HCT116 (cell line): Measurements from ENCODE around the gene TLCD3A. TPM values are rescaled to one million over a fixed set of nuclear protein-coding genes. Genes with fewer than 3 reads are reported as not detected.

Source experiments
- ATAC-seq: fragments of 200-7000 bp; cut with Tn5 transposase; 2 replicates; pipeline ENCODE4 v1.9.1; 2020; ENCODE audit warnings: mild to moderate bottlenecking, moderate library complexity
- BruUV-seq: library from RNA; stranded (reverse); fragments of 400-500 nt; replicated peaks from 2 replicates; lab custom pipeline; 2021; lab: Mats Ljungman, UMichigan
- CTCF ChIA-PET: fragments of 300-600 bp; sonication (Branson Sonifier 250); formaldehyde crosslinking; loops from one replicate; lab custom pipeline; 2021; ENCODE audit warnings: antibody characterized with exemption; lab: Charles Lee
- POLR2A ChIA-PET: fragments of 300-600, 350-600 bp; sonication (Branson Sonifier 250); formaldehyde crosslinking; loops from one replicate; lab custom pipeline; 2021; ENCODE audit warnings: antibody characterized with exemption; lab: Charles Lee
- RAD21 ChIA-PET, 2 experiments: fragments of 300-600 bp; sonication (Branson Sonifier 250); formaldehyde crosslinking; loops; one replicate each; lab custom pipeline; 2023; ENCODE audit warnings: low total read pairs in 2 of 2; ENCODE audit not compliant: uncharacterized antibody in 2 of 2, unreplicated experiment in 2 of 2, low non-redundant PET in 1 of 2; lab: Charles Lee
- DNase-seq: peaks from one replicate; pipeline ENCODE4 v3.0.0-alpha.2; 2010; ENCODE audit warnings: low read depth, low spot score
- H2AFZ ChIP-seq: fragments of 200-600 bp; shearing (Covaris generic), sonication (generic); 2 replicates; pipeline ENCODE4 v1.6.1; 2017; ENCODE audit warnings: low read depth, mixed run types, mixed read lengths, antibody characterized with exemption, low read length; ENCODE audit not compliant: poor library complexity, severe bottlenecking
- H3K27ac ChIP-seq: 2 replicates; pipeline ENCODE4 v1.5.1; 2012; ENCODE audit warnings: low read depth, low read length
- H3K27me3 ChIP-seq: fragments of 200-600 bp; sonication (generic); 2 replicates; pipeline ENCODE4 v1.6.1; 2016; ENCODE audit warnings: mixed run types, low read length, mixed read lengths; ENCODE audit not compliant: insufficient read depth
- H3K36me3 ChIP-seq, 2 experiments: fragments of 200-500 bp in 1 of 2; fragments of 200-600 bp in 1 of 2; sonication (Bioruptor generic) in 1 of 2; sonication (generic) in 1 of 2; 2 replicates each; pipeline versions ENCODE4 v1.5.1 to v1.6.1; 2014 to 2016; ENCODE audit warnings: low read length in 2 of 2, inconsistent platforms in 1 of 2, mixed read lengths in 1 of 2, mixed run types in 1 of 2; ENCODE audit not compliant: insufficient read depth in 2 of 2, control insufficient read depth in 1 of 2
- H3K4me1 ChIP-seq, 2 experiments: fragments of 200-600 bp in 1 of 2; sonication (generic) in 1 of 2; 2 replicates each; pipeline versions ENCODE4 v1.5.1 to v1.6.1; 2012 to 2017; ENCODE audit warnings: low read length in 2 of 2, inconsistent platforms in 1 of 2, mild to moderate bottlenecking in 1 of 2, mixed read lengths in 1 of 2, mixed run types in 1 of 2, moderate library complexity in 1 of 2; ENCODE audit not compliant: insufficient read depth in 2 of 2, control insufficient read depth in 1 of 2
- H3K4me2 ChIP-seq: fragments of 200-600 bp; sonication (generic); 2 replicates; pipeline ENCODE4 v1.6.1; 2017; ENCODE audit warnings: mixed run types, low read length, mixed read lengths
- H3K4me3 ChIP-seq, 2 experiments: fragments of 200-600 bp in 1 of 2; sonication (generic) in 1 of 2; replicated peaks in 1 of 2; 2 replicates each; pipeline ENCODE4 v1.5.1; 2011 to 2016; ENCODE audit warnings: low read length in 2 of 2, control low read depth in 1 of 2, low read depth in 1 of 2, mild to moderate bottlenecking in 1 of 2, mixed read lengths in 1 of 2, mixed run types in 1 of 2
- H3K79me2 ChIP-seq: fragments of 200-600 bp; sonication (generic); 2 replicates; pipeline ENCODE4 v1.6.1; 2017; ENCODE audit warnings: mild to moderate bottlenecking, mixed run types, low read length, moderate library complexity, mixed read lengths; ENCODE audit not compliant: insufficient read depth
- H3K9ac ChIP-seq: fragments of 200-600 bp; sonication (generic); 2 replicates; pipeline ENCODE4 v1.6.1; 2016; ENCODE audit warnings: low read length, mixed read lengths
- H3K9me2 ChIP-seq: fragments of 200-600 bp; sonication (generic), shearing (Covaris generic); 2 replicates; pipeline ENCODE4 v1.6.1; 2017; ENCODE audit warnings: mixed run types, mild to moderate bottlenecking, moderate library complexity; ENCODE audit not compliant: insufficient read depth
- H3K9me3 ChIP-seq, 2 experiments: fragments of 200-500 bp in 1 of 2; fragments of 200-600 bp in 1 of 2; sonication (Bioruptor generic) in 1 of 2; sonication (generic) in 1 of 2; 2 replicates each; pipeline ENCODE4 v1.6.1; 2014 to 2017; ENCODE audit warnings: low read length in 2 of 2, mixed read lengths in 2 of 2, inconsistent platforms in 1 of 2, low read depth in 1 of 2, mild to moderate bottlenecking in 1 of 2, mixed run types in 1 of 2, moderate library complexity in 1 of 2; ENCODE audit not compliant: control insufficient read depth in 1 of 2, insufficient read depth in 1 of 2
- H4K20me1 ChIP-seq: fragments of 200-600 bp; sonication (generic), shearing (Covaris generic); 2 replicates; pipeline ENCODE4 v1.6.1; 2017; ENCODE audit warnings: mixed run types, mild to moderate bottlenecking, moderate library complexity; ENCODE audit not compliant: insufficient read depth
- EGR1 ChIP-seq: IDR thresholded peaks from 2 replicates; pipeline ENCODE4 v1.6.1; 2012; ENCODE audit warnings: low read depth
- EZH2phosphoT487 ChIP-seq: fragments of 200-600 bp; IDR thresholded peaks from 2 replicates; pipeline ENCODE4 v1.6.1; 2018; ENCODE audit warnings: antibody characterized with exemption, borderline replicate concordance
- FOSL1 ChIP-seq: IDR thresholded peaks from 2 replicates; pipeline ENCODE4 v1.6.1; 2012; ENCODE audit warnings: low read depth
- JUND ChIP-seq: IDR thresholded peaks from 2 replicates; pipeline ENCODE4 v1.6.1; 2012
- POLR2AphosphoS5 ChIP-seq: IDR thresholded peaks from 2 replicates; pipeline ENCODE4 v1.6.1; 2011; ENCODE audit warnings: mild to moderate bottlenecking, low read depth, low read length, moderate library complexity
- SIN3A ChIP-seq: IDR thresholded peaks from 2 replicates; pipeline ENCODE4 v1.6.1; 2012; ENCODE audit warnings: low read depth
- SP1 ChIP-seq: IDR thresholded peaks from 2 replicates; pipeline ENCODE4 v1.6.1; 2012; ENCODE audit warnings: low read depth
- SRF ChIP-seq: IDR thresholded peaks from 2 replicates; pipeline ENCODE4 v1.6.1; 2012; ENCODE audit warnings: low read depth
- TCF7L2 ChIP-seq: IDR thresholded peaks from 2 replicates; pipeline ENCODE4 v1.7.0; 2011; ENCODE audit warnings: borderline replicate concordance, inconsistent platforms; ENCODE audit not compliant: insufficient read depth, insufficient read length; ENCODE audit errors: extremely low read depth
- ZNF274 ChIP-seq: fragments of 200-500 bp; sonication (Bioruptor generic); IDR thresholded peaks from 2 replicates; pipeline ENCODE4 v1.6.1; 2014; ENCODE audit warnings: mild to moderate bottlenecking, low read depth, low read length, inconsistent platforms
- intact Hi-C: fragments of 100-400 bp; cut with micrococcal nuclease; formaldehyde crosslinking; loops from 2 replicates; pipeline ENCODE4 v1.10.0; 2022
- total RNA-seq: library from RNA; stranded (reverse); gene quantifications from one replicate; pipeline ENCODE4 v1.2.1, GENCODE V29; 2021; ENCODE audit not compliant: unreplicated experiment
- TF ChIP-seq, protein P1 (sequence below): IDR thresholded peaks from 2 replicates; pipeline ENCODE4 v1.6.1; 2012; ENCODE audit warnings: low read depth
- TF ChIP-seq, protein P2 (sequence below): IDR thresholded peaks from 2 replicates; pipeline ENCODE4 v1.6.1; 2012
- TF ChIP-seq, protein P3 (sequence below), 3 experiments: fragments of 200-600 bp in 1 of 3; sonication (generic) in 1 of 3; IDR thresholded peaks in 2 of 3; conservative IDR thresholded peaks in 1 of 3; 2 replicates each; pipeline ENCODE4 v1.5.1; 2012 to 2017; ENCODE audit warnings: low read depth in 2 of 3, low read length in 2 of 3, antibody characterized with exemption in 1 of 3, borderline replicate concordance in 1 of 3, control low read depth in 1 of 3, mild to moderate bottlenecking in 1 of 3, mixed read lengths in 1 of 3, mixed run types in 1 of 3, moderate library complexity in 1 of 3; ENCODE audit not compliant: insufficient read depth in 1 of 3
- TF ChIP-seq, protein P4 (sequence below): IDR thresholded peaks from 2 replicates; pipeline ENCODE4 v1.6.1; 2011; ENCODE audit warnings: mild to moderate bottlenecking, low read length, moderate library complexity; ENCODE audit not compliant: insufficient replicate concordance; ENCODE audit errors: extremely low read depth
- TF ChIP-seq, protein P5 (sequence below): IDR thresholded peaks from 2 replicates; pipeline ENCODE4 v1.6.1; 2012

The TLCD3A gene
- total RNA-seq, 1 experiment from 2014 or later = 26.0 TPM

DNA sequence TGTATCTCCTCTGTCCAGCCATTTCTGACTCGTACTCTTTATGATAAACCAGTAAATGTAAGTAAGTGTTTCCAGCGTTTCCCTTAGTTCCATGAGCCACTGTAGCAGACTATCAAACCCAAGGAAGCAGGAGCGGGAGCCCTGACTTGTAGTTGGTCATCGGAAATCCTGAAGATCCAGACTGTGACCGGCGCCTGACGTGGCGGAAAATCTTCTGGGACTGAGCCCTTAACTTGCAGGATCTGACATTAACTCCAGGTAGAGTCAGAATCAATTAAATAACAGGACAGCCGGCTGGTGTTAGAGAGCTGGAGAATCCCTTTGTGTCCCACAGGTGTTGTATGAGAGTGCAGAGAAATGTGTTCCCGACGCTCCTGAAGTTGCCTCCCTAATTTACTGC lies 45.7 kb downstream of the TLCD3A start:
- Histone ChIP-seq H3K9me3 (no peaks in the 10 kb centered on the region), H3K4me1 (peaks cover 1 to 7% of the 10 kb centered on the region in 2 experiments; a peak in 2 of 4 replicates), H2AFZ (no peak overlapping the region), H3K27me3 (no peaks in the 10 kb centered on the region), H3K9ac (no peak overlapping the region), H3K36me3 (peaks cover 37 to 45% of the 10 kb centered on the region in 2 experiments), H3K79me2 (peaks cover 65% of the 10 kb centered on the region), H3K27ac (no peak overlapping the region), H4K20me1 (no peaks in the 10 kb centered on the region), H3K4me2 (no peak overlapping the region), H3K9me2 (no peaks in the 10 kb centered on the region), H3K4me3 (no peak overlapping the region)
- RAD21 ChIA-PET = no interaction called here
- CTCF ChIA-PET = interaction anchor here (1.3 kb wide), 1 partner anchor 203 kb away, joined by 3 read pairs; no protein-coding TSS in a partner anchor
- no peak for TF ChIP-seq SIN3A
- no peak for TF ChIP-seq SP1
- TF ChIP-seq SRF = no peak
- TF ChIP-seq, protein P1, sequence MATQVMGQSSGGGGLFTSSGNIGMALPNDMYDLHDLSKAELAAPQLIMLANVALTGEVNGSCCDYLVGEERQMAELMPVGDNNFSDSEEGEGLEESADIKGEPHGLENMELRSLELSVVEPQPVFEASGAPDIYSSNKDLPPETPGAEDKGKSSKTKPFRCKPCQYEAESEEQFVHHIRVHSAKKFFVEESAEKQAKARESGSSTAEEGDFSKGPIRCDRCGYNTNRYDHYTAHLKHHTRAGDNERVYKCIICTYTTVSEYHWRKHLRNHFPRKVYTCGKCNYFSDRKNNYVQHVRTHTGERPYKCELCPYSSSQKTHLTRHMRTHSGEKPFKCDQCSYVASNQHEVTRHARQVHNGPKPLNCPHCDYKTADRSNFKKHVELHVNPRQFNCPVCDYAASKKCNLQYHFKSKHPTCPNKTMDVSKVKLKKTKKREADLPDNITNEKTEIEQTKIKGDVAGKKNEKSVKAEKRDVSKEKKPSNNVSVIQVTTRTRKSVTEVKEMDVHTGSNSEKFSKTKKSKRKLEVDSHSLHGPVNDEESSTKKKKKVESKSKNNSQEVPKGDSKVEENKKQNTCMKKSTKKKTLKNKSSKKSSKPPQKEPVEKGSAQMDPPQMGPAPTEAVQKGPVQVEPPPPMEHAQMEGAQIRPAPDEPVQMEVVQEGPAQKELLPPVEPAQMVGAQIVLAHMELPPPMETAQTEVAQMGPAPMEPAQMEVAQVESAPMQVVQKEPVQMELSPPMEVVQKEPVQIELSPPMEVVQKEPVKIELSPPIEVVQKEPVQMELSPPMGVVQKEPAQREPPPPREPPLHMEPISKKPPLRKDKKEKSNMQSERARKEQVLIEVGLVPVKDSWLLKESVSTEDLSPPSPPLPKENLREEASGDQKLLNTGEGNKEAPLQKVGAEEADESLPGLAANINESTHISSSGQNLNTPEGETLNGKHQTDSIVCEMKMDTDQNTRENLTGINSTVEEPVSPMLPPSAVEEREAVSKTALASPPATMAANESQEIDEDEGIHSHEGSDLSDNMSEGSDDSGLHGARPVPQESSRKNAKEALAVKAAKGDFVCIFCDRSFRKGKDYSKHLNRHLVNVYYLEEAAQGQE = no peak
- TF ChIP-seq, protein P2, sequence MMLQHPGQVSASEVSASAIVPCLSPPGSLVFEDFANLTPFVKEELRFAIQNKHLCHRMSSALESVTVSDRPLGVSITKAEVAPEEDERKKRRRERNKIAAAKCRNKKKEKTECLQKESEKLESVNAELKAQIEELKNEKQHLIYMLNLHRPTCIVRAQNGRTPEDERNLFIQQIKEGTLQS = no peak
- no peak for TF ChIP-seq TCF7L2
- no peak for TF ChIP-seq POLR2AphosphoS5
- no peak for TF ChIP-seq JUND
- TF ChIP-seq, protein P3, sequence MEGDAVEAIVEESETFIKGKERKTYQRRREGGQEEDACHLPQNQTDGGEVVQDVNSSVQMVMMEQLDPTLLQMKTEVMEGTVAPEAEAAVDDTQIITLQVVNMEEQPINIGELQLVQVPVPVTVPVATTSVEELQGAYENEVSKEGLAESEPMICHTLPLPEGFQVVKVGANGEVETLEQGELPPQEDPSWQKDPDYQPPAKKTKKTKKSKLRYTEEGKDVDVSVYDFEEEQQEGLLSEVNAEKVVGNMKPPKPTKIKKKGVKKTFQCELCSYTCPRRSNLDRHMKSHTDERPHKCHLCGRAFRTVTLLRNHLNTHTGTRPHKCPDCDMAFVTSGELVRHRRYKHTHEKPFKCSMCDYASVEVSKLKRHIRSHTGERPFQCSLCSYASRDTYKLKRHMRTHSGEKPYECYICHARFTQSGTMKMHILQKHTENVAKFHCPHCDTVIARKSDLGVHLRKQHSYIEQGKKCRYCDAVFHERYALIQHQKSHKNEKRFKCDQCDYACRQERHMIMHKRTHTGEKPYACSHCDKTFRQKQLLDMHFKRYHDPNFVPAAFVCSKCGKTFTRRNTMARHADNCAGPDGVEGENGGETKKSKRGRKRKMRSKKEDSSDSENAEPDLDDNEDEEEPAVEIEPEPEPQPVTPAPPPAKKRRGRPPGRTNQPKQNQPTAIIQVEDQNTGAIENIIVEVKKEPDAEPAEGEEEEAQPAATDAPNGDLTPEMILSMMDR (IDR thresholded peaks at IDR 0.05 in 2 of 3, conservative IDR thresholded peaks at IDR 0.05 in 1 of 3; ENCODE audit: borderline replicate concordance in 1 of 3, insufficient read depth in 1 of 3, low read depth in 2 of 3, low read length in 2 of 3) = no peak
- TF ChIP-seq FOSL1 = no peak
- TF ChIP-seq EGR1 = no peak
- TF ChIP-seq, protein P4, sequence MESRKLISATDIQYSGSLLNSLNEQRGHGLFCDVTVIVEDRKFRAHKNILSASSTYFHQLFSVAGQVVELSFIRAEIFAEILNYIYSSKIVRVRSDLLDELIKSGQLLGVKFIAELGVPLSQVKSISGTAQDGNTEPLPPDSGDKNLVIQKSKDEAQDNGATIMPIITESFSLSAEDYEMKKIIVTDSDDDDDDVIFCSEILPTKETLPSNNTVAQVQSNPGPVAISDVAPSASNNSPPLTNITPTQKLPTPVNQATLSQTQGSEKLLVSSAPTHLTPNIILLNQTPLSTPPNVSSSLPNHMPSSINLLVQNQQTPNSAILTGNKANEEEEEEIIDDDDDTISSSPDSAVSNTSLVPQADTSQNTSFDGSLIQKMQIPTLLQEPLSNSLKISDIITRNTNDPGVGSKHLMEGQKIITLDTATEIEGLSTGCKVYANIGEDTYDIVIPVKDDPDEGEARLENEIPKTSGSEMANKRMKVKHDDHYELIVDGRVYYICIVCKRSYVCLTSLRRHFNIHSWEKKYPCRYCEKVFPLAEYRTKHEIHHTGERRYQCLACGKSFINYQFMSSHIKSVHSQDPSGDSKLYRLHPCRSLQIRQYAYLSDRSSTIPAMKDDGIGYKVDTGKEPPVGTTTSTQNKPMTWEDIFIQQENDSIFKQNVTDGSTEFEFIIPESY = no peak
- TF ChIP-seq, protein P5, sequence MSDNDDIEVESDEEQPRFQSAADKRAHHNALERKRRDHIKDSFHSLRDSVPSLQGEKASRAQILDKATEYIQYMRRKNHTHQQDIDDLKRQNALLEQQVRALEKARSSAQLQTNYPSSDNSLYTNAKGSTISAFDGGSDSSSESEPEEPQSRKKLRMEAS = no peak
- no peak for TF ChIP-seq EZH2phosphoT487
- no peak for TF ChIP-seq ZNF274
- BruUV-seq = no TSS peak
- intact Hi-C loops = no loop called here
- POLR2A ChIA-PET = no interaction called here
- DNase-seq = no peak
- ATAC-seq = no peak
